GM19372 (cell line): Measurements from ENCODE around the gene FBXW9.
"Not testable (repeated sequence)": the region's sequence is repeated elsewhere in the genome, so short reads cannot be mapped to it uniquely, and the experiment has no call there.

ENCODE experiments used
- ATAC-seq: cut with Tn5 transposase; IDR thresholded peaks from one replicate; pipeline ENCODE4 v1.9.1; 2021; ENCODE audit warnings: mild to moderate bottlenecking, low read depth, moderate library complexity; ENCODE audit not compliant: unreplicated experiment

Gene FBXW9

GRCh38 chr19:12660980-12661379 lies 35.5 kb downstream of the FBXW9 start:
- ATAC-seq: no peak

DNA sequence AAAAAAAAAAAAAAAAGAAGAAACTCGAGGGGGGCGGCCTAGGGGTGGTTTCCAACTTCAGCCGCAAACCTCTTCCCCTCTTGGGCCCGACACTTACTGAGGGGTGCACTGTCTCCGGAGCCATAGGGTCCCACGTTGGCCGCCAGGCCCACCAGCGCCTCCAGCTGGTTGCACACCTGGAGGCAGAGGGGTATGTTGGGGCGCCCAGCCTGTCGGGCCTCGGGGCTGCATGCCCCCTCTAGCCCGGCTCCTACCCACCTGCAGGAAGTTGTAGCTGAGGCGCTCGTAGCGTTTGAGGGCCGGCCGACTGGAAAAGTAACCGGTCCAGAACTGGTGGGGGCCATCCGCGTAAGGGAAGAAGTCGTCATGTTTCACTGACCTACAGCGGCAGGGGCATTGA lies 38.5 kb downstream of the FBXW9 start:
- ATAC-seq: no peak

GRCh38 chr19:12656899-12657571 lies 39.4 kb downstream of the FBXW9 start:
- ATAC-seq: no peak

GRCh38 chr19:12655546-12655945 lies 40.9 kb downstream of the FBXW9 start:
- ATAC-seq: no peak

GRCh38 chr19:12652219-12652618 lies 44.2 kb downstream of the FBXW9 start:
- no peak for ATAC-seq

- no peak for ATAC-seq
Observed at GRCh38 chr19:12649941-12650340, 46.5 kb downstream of the FBXW9 start.

DNA sequence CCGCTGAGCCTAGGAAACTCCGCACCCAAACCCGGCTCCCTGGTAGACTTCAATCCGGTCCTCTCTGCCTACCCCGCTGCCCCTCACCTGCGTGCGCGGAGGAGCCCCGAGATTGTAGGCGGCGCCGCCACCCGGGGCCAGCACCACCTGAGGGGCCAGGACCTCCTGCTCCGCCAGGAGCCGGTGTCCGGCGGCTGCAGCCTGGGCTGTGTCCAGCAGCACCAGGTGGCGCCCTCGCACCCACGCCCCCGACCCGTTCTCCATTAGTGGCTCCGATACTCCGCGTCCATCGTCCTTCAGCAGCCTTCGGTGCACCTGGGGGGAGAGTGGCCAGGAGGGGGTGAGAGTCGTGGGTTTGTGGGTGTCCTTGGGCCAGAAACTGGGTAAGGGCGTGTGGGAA lies 48.3 kb downstream of the FBXW9 start:
- ATAC-seq: no peak

- ATAC-seq: no peak
Observed at GRCh38 chr19:12647490-12648071, 48.9 kb downstream of the FBXW9 start.

DNA sequence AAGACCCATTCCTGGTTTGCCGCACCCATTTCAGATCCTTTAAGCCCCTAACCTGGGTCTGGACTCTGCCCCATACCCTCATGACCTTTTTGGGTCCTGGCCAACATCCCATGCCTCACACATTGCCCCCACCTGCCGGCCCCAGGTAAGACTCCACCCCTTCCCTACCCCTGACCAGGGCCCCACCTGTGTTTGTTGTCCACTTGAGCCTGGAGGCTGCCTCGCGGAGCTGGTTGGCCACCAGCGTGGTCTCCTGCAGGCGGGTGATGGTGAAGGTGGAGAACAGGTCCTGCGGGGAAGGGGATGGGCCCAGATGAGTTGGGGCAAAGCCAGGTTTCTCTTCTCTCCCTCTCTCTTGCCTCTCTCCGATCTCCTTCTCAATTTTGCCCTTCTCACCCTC lies 49.4 kb downstream of the FBXW9 start:
- ATAC-seq: no peak

DNA sequence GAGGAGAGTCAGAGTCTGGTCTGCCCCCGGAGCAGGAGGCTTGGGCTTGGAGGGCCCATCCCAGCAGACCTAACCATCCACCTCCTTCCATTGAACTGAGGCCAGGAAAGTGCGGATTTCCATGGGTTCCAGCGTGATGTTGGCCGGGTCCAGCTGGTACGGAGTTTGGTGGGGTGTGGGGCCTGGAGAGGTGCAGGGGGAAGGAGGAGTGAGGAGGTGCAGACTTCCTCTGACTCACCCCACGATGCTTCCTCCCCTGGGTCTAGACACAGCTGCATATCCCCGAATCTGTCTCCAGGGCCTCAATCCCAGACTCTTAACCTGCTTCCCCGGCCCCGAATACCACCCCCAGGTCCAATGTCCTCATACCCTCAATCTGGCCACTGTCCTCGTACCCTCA lies 49.9 kb downstream of the FBXW9 start:
- no peak for ATAC-seq

DNA sequence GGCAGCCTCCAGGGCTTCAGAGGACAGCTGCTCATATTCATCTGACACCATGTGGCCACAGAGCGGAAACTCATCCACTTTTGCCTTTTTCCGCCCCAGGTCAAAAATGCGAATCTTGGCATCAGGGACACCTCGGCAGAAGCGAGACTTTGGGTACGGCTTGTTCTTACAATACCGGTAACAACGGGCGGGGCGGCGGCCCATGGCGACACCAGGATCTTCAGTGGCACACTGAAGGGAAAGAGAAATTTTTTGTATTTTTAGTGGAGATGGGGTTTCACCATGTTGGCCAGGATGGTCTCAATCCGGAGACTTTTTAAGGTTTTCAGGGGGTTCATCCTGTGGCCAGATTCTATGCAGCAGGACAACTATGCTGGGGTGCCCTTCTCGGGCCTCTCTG lies 52.7 kb downstream of the FBXW9 start:
- ATAC-seq: not testable (repeated sequence)

DNA sequence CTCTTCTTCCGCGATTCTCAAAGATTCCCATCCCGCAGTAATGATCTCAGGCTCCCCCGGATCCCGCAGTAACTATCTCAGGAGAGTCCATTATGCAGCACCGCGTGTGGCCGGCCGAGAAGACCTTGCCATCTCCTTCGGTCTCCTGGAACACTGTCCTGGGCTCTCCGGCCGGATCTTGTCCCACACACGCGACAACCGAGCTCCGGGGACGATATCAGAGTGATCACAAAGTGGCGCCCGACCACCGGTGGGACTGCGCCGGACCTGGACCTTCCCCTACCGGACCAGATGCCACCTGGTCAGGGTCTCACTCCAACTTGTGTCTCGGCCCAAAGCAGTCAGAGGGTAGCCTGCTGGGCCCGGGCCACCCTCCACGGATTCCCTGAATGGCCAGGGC lies 53.9 kb downstream of the FBXW9 start:
- ATAC-seq: no peak

- no peak for ATAC-seq
Observed at GRCh38 chr19:12641456-12641855, 55.0 kb downstream of the FBXW9 start.

GRCh38 chr19:12639901-12640613 lies 56.4 kb downstream of the FBXW9 start:
- ATAC-seq: no peak
